SK-N-MC (cell line): ENCODE data around the gene PGLYRP4.
"Not testable (repeated sequence)": the region's sequence is repeated elsewhere in the genome, so short reads cannot be mapped to it uniquely, and the experiment has no call there.

Experiments used
- DNase-seq: peaks from one replicate; pipeline ENCODE4 v3.0.0-alpha.2; 2011; ENCODE audit warnings: low read depth, low spot score
- H3K27ac ChIP-seq: fragments of 200-600 bp; sonication (generic); 2 replicates; pipeline ENCODE4 v1.5.1; 2016; ENCODE audit warnings: mixed run types
- H3K36me3 ChIP-seq: fragments of 200-600 bp; sonication (generic); 2 replicates; pipeline ENCODE4 v1.6.1; 2017; ENCODE audit warnings: antibody characterized with exemption, low read length, mixed read lengths; ENCODE audit not compliant: insufficient read depth
- H3K4me3 ChIP-seq: fragments of 200-600 bp; sonication (generic); 2 replicates; pipeline ENCODE4 v1.5.1; 2016
- H3K9ac ChIP-seq: fragments of 200-600 bp; sonication (generic); 2 replicates; pipeline ENCODE4 v1.8.0; 2017; ENCODE audit warnings: mixed run types, mixed read lengths; ENCODE audit not compliant: insufficient read length
- H3K9me3 ChIP-seq: fragments of 200-600 bp; sonication (generic); 2 replicates; pipeline ENCODE4 v1.6.1; 2017; ENCODE audit warnings: low read depth, mild to moderate bottlenecking, antibody characterized with exemption, low read length, moderate library complexity, mixed read lengths
- EZH2 ChIP-seq: fragments of 200-600 bp; sonication (generic); IDR thresholded peaks from one replicate; pipeline ENCODE4 v1.6.1; 2017; ENCODE audit warnings: antibody characterized with exemption
- FOXP2 ChIP-seq: optimal IDR thresholded peaks from 2 replicates; pipeline ENCODE3; 2011; ENCODE audit warnings: mild to moderate bottlenecking, moderate library complexity; ENCODE audit not compliant: insufficient read depth; ENCODE audit errors: extremely low read length, control extremely low read depth
- POLR2AphosphoS5 ChIP-seq: IDR thresholded peaks from 2 replicates; pipeline ENCODE4 v1.6.1; 2012; ENCODE audit warnings: mild to moderate bottlenecking, low read depth, low read length, borderline replicate concordance

Gene PGLYRP4

DNA sequence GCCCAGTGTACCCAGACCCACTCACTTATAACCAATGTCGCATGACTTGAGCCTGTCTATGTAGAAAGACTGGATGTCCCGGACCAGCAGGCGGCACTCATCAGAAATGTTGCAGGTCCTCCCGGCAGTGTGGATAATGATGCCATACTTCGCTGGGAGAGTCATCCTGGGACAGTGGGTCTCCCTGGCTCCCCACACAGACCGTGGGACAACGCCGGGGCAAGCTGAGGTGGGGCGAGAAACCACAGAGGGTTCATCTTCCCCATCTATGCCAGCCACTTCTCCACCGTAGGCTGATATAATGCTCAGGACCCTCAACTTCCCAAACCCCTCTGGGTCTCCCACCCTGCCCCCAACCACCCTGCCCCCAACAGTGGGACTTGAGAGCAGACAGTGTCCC, 8.3 kb downstream of the PGLYRP4 start:
- Histone ChIP-seq H3K27ac (no peak overlapping the region), H3K4me3 (no peak overlapping the region), H3K9ac (no peak overlapping the region), H3K36me3 (no peaks in the 10 kb centered on the region), H3K9me3 (no peaks in the 10 kb centered on the region)
- DNase-seq: no peak
- TF ChIP-seq POLR2AphosphoS5: no peak

DNA sequence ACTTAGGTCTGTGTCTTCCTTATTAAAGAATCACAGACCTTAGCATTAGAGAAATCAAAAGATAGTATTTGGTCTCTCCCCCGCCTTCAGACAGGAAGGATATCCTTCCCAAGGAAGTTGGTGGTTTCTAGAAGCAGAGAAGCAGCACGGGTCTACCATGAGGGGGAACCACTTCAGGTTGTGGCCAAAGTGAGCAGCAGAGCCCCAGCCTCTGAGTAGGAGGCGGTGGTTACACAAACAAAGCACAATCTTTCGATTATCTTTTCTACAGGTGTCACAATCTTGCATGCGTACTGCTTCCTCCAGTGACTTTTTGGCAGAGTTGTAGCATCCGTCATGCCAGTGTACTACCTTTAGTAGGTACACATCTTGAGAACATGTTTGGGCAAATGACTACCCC, 8.8 kb downstream of the PGLYRP4 start:
- H3K9me3 ChIP-seq: no peaks in the 10 kb centered on the region
- no peak for DNase-seq
- no peak overlapping the region for H3K9ac ChIP-seq
- no peak overlapping the region for H3K4me3 ChIP-seq
- TF ChIP-seq FOXP2 (no peak), EZH2 (no peak), POLR2AphosphoS5 (no peak)
- no peak overlapping the region for H3K27ac ChIP-seq
- no peaks in the 10 kb centered on the region for H3K36me3 ChIP-seq

DNA sequence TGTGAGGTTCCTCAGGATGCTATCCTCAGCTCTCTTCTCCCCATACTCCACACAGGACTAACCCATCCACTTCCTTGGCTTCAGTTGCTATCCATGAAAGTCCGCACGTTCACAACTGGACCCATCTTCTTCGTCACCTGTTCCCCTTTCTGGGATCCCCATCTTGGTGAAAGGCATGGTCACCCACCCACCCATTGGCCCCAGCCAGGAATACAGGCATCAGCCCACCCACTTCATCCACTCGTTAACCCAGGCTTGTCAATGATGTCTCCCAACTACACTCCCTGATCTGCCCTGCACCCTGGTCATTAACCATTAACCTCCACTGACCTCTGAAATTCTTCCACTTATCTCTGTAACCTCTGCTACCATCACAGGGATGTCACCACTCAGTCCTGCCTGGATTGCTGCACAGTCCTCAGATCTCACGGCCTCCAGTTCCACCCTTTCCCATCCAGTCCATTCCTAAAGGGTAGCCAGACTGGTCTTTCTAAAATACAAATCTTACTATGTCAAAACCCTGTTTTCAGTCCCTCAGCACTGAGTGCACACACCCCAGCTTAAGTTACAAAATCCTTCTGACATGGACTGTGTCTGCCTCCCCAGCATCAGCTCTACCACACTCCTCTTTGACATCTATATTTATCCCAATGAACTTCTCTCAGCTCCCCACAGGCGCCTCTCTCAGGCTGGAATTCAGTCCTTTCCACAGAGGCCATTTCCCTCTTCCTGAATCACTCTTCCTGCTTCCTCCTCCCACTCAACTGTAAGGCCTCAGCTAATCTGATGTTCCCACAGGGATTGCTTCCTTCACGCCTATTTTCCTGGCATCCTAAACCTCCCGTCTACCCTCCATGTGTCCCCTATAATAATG, 10.4 kb downstream of the PGLYRP4 start:
- no peaks in the 10 kb centered on the region for H3K36me3 ChIP-seq
- H3K27ac ChIP-seq: no peak overlapping the region
- H3K9ac ChIP-seq: no peak overlapping the region
- H3K4me3 ChIP-seq: no peak overlapping the region
- H3K9me3 ChIP-seq: no peaks in the 10 kb centered on the region
- TF ChIP-seq EZH2 (no peak), POLR2AphosphoS5 (no peak), FOXP2 (no peak)
- no peak for DNase-seq

DNA sequence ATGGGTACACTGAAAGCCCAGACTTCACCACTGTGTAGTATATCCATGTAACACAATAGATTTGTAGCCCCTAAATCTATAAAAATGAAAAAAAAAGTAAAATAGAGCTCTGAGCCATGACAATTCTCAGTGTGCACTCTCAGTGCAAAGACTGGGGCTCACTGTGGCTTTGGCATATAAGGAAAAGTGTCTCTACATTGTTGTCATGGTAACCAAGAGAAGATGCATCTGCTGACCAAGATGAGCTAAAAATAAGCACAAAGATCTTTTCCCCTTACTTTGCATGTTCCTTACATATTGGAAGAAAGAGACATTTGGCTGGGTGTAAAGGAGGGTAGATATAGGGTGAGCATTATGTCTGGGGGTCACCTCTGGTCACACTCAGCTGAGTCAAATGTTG, 12.0 kb downstream of the PGLYRP4 start:
- no peak for DNase-seq
- H3K4me3 ChIP-seq: no peak overlapping the region
- no peak overlapping the region for H3K9ac ChIP-seq
- H3K9me3 ChIP-seq: no peaks in the 10 kb centered on the region
- no peak overlapping the region for H3K27ac ChIP-seq
- no peak for TF ChIP-seq FOXP2
- TF ChIP-seq EZH2: no peak
- no peak for TF ChIP-seq POLR2AphosphoS5
- no peaks in the 10 kb centered on the region for H3K36me3 ChIP-seq

DNA sequence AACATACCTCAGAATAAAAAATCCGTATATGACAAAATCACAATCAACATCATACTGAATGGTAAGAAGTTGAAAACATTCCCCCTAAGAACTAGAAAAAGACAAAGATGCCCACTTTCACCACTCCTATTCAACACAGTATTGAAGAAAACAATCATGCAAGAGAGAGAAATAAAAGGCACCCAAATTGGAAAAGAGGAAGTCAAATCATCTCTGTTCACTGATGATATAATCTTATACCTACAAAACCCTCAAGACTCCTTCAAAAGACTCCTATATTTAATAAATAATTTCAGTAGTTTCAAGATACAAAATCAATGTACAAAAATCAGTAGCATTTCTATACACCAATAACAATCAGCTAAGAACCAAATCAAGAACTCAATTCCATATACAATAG, 14.7 kb downstream of the PGLYRP4 start:
- no peak for DNase-seq
- H3K9ac ChIP-seq: no peak overlapping the region
- TF ChIP-seq FOXP2: no peak
- no peak for TF ChIP-seq POLR2AphosphoS5
- no peak for TF ChIP-seq EZH2
- no peak overlapping the region for H3K27ac ChIP-seq
- no peaks in the 10 kb centered on the region for H3K9me3 ChIP-seq
- no peak overlapping the region for H3K4me3 ChIP-seq
- H3K36me3 ChIP-seq: no peaks in the 10 kb centered on the region

DNA sequence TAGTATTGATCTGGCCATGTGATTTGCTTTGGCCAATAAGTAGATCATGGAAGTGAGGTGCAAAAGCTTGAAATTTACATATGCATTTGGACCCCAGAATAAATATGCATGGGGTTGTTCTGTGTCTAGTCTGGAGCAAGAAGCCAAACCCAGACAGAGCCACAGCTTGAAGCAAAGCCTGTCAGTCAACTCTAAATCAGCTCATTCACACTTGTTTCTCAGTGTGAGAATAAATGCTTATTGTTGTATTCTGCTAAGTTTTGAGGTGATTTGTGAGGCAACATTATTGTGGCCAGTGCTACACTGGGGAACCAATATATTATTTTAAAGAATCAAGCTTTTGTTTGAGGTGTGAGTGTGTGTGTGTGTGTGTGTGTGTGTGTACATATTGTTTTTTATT, 23.7 kb downstream of the PGLYRP4 start:
- Histone ChIP-seq H3K9ac (no peak overlapping the region), H3K36me3 (no peaks in the 10 kb centered on the region), H3K4me3 (no peak overlapping the region), H3K9me3 (no peaks in the 10 kb centered on the region), H3K27ac (no peak overlapping the region)
- no peak for DNase-seq
- TF ChIP-seq FOXP2 (no peak), POLR2AphosphoS5 (no peak), EZH2 (no peak)

DNA sequence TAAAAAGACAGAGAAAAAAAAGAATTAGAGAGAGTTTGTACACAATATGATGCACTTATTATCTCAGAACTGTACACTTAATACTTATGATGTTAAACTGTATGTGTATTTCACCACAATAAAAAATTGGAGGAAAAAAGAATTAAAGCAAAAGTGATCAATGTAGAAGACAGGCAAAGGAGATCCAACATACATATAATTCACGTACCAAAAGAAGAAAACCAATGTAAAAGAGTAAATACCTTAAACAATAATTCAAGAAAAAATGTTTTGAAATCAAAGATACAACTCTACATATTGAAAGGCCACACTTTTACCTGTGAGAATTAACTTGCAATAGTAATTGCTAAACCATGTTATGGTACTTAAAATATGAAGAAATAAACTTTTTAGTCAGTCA, 26.1 kb downstream of the PGLYRP4 start:
- no peaks in the 10 kb centered on the region for H3K36me3 ChIP-seq
- H3K4me3 ChIP-seq: no peak overlapping the region
- H3K9me3 ChIP-seq: no peaks in the 10 kb centered on the region
- no peak for TF ChIP-seq EZH2
- TF ChIP-seq FOXP2: no peak
- DNase-seq: no peak
- H3K9ac ChIP-seq: no peak overlapping the region
- H3K27ac ChIP-seq: no peak overlapping the region

DNA sequence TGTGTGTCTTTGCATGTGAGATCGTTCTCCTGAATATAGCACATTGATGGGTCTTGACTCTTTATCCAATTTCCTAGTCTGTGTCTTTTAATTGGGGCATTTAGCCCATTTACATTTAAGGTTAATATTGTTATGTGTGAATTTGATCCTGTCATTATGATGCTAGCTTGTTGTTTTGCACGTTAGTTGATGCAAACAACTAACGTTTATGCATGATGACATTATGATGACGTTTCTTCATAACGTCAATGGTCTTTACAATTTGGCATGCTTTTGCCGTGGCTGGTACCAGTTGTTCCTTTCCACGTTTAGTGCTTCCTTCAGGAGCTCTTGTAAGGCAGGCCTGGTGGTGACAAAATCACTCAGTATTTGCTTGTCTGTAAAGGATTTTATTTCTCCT, 30.5 kb downstream of the PGLYRP4 start:
- not testable (repeated sequence) for H3K27ac ChIP-seq, DNase-seq, H3K36me3 ChIP-seq, H3K9me3 ChIP-seq, H3K9ac ChIP-seq, H3K4me3 ChIP-seq

DNA sequence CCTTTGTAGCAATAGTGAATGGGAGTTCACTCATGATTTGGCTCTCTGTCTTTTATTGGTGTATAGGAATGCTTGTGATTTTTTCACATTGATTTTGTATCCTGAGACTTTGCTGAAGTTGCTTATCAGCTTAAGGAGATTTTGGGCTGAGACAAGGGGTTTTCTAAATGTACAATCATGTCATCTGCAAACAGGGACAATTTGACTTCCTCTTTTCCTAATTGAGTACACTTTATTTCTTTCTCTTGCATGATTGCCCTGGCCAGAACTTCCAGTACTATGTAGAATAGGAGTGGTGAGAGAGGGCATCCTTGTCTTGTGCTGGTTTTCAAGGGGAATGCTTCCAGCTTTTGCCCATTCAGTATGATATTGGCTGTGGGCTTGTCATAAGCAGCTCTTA, 32.6 kb downstream of the PGLYRP4 start:
- DNase-seq, H3K9ac ChIP-seq, H3K27ac ChIP-seq, H3K4me3 ChIP-seq, H3K9me3 ChIP-seq, H3K36me3 ChIP-seq: not testable (repeated sequence)

DNA sequence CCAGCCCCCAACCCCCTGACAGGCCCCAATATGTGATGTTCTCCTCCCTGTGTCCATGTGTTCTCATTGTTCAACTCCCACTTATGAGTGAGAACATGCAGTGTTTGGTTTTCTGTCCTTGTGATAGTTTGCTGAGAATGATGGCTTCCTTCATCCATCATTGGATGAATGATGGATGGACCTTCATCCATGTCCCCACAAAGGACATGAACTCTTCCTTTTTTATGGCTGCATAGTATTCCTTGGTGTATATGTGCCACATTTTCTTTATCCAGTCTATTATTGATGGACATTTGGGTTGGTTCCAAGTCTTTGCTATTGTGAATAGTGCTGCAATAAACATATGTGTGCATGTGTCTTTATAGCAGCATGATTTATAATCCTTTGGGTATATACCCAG, 34.3 kb downstream of the PGLYRP4 start:
- H3K9me3 ChIP-seq, H3K27ac ChIP-seq, H3K4me3 ChIP-seq, H3K9ac ChIP-seq, DNase-seq, H3K36me3 ChIP-seq: not testable (repeated sequence)
